GM12878 (cell line): Measurements from ENCODE around the gene SF3A1. TPM values are rescaled to one million over a fixed set of nuclear protein-coding genes. Genes with fewer than 3 reads are reported as not detected.

ENCODE experiments used
- ATAC-seq: fragments of 200-7000 bp; cut with Tn5 transposase; 3 replicates; pipeline ENCODE4 v1.9.1; 2020; ENCODE audit warnings: mild to moderate bottlenecking, moderate library complexity
- BruUV-seq: library from RNA; stranded (reverse); fragments of 400-500 nt; replicated peaks from 2 replicates; lab custom pipeline; 2021; lab: Mats Ljungman, UMichigan
- CTCF ChIA-PET: fragments of 300-600 bp; sonication (Branson Sonifier 250); formaldehyde crosslinking; extraction: SDS; loops from one replicate; lab custom pipeline; 2021; ENCODE audit warnings: inconsistent platforms; lab: Yijun Ruan, JAX
- POLR2A ChIA-PET: fragments of 350-600 bp; formaldehyde crosslinking; extraction: SDS; loops from one replicate; lab custom pipeline; 2021; ENCODE audit warnings: inconsistent platforms; lab: Charles Lee
- RAD21 ChIA-PET: fragments of 300-600 bp; sonication (Branson Sonifier 250); formaldehyde crosslinking; loops from one replicate; lab custom pipeline; 2023; ENCODE audit warnings: antibody characterized with exemption; ENCODE audit not compliant: unreplicated experiment; lab: Charles Lee
- SMC1A ChIA-PET: fragments of 300-600 bp; sonication (Branson Sonifier 250); formaldehyde crosslinking; loops from one replicate; lab custom pipeline; 2023; ENCODE audit not compliant: unreplicated experiment, uncharacterized antibody; lab: Charles Lee
- DNase-seq: peaks from one replicate; pipeline ENCODE4 v3.0.0-alpha.2; 2011; ENCODE audit warnings: low read depth, low spot score
- FAIRE-seq: peaks from 3 replicates; lab custom pipeline; 2011; peaks lifted over from hg19 to GRCh38; lab: Jason Lieb, UNC
- H2AFZ ChIP-seq: 2 replicates; pipeline ENCODE4 v1.6.0; 2011; ENCODE audit warnings: low read depth, low read length, control low read depth; ENCODE audit not compliant: control insufficient read depth
- H3K27ac ChIP-seq: 2 replicates; pipeline ENCODE4 v1.5.1; 2011; ENCODE audit warnings: control low read depth; ENCODE audit not compliant: control insufficient read depth, insufficient read depth
- H3K27me3 ChIP-seq, 2 experiments: replicated peaks in 1 of 2; 2 replicates each; pipeline versions ENCODE4 v1.6.0 to v1.6.1; 2011; ENCODE audit warnings: low read length in 1 of 2; ENCODE audit not compliant: control insufficient read depth in 2 of 2, insufficient read depth in 2 of 2
- H3K36me3 ChIP-seq, 2 experiments: 2 replicates each; pipeline ENCODE4 v1.5.1; 2011; ENCODE audit warnings: low read length in 1 of 2; ENCODE audit not compliant: control insufficient read depth in 2 of 2, insufficient read depth in 2 of 2
- H3K4me1 ChIP-seq: 2 replicates; pipeline ENCODE4 v1.6.1; 2011; ENCODE audit warnings: mild to moderate bottlenecking, low read length, moderate library complexity, mixed read lengths; ENCODE audit not compliant: control insufficient read depth, insufficient read depth
- H3K4me2 ChIP-seq: 2 replicates; pipeline ENCODE4 v1.6.0; 2011; ENCODE audit warnings: control low read depth; ENCODE audit not compliant: control insufficient read depth, insufficient read depth
- H3K4me3 ChIP-seq: fragments of 200-600 bp; sonication (generic); 2 replicates; pipeline ENCODE4 v1.5.1; 2016
- H3K79me2 ChIP-seq: 2 replicates; pipeline ENCODE4 v1.6.0; 2011; ENCODE audit warnings: low read length; ENCODE audit not compliant: control insufficient read depth, insufficient read depth
- H3K9ac ChIP-seq: 2 replicates; pipeline ENCODE4 v1.8.0; 2011; ENCODE audit warnings: low read length, control low read depth, mixed read lengths; ENCODE audit not compliant: control insufficient read depth, insufficient read depth
- H3K9me3 ChIP-seq: replicated peaks from 3 replicates; pipeline ENCODE4 v1.5.1; 2011; ENCODE audit warnings: mild to moderate bottlenecking, low read length; ENCODE audit not compliant: control insufficient read depth, insufficient read depth
- H4K20me1 ChIP-seq: 2 replicates; pipeline ENCODE4 v1.6.0; 2011; ENCODE audit not compliant: control insufficient read depth, insufficient read depth
- CHD4 ChIP-seq: fragments of 200-600 bp; sonication (generic); IDR thresholded peaks from 2 replicates; pipeline ENCODE4 v1.6.1; 2016; ENCODE audit warnings: mild to moderate bottlenecking
- ESRRA ChIP-seq: IDR thresholded peaks from 2 replicates; pipeline ENCODE4 v1.6.1; 2012; ENCODE audit warnings: mild to moderate bottlenecking, low read length, improper control_type of control experiment
- MEF2B ChIP-seq: fragments of 450-650 bp; IDR thresholded peaks from 2 replicates; pipeline ENCODE4 v1.6.1; 2018; ENCODE audit warnings: mild to moderate bottlenecking, moderate library complexity; ENCODE audit not compliant: partially characterized antibody, poor library complexity, severe bottlenecking
- POLR2AphosphoS5 ChIP-seq: IDR thresholded peaks from 2 replicates; pipeline ENCODE4 v1.6.1; 2011; ENCODE audit warnings: mild to moderate bottlenecking, low read length, inconsistent platforms
- TCF3 ChIP-seq: IDR thresholded peaks from 2 replicates; pipeline ENCODE4 v1.6.1; 2012; ENCODE audit warnings: low read depth, mild to moderate bottlenecking, low read length, borderline replicate concordance; ENCODE audit not compliant: insufficient read depth
- ZNF217 ChIP-seq: fragments of 450-650 bp; IDR thresholded peaks from 2 replicates; pipeline ENCODE4 v1.6.1; 2017; ENCODE audit warnings: antibody characterized with exemption, mild to moderate bottlenecking
- WGBS: methylation state at CpG from one replicate; pipeline ENCODE4 v1.1.6; 2016; ENCODE audit warnings: low lambda C conversion rate; ENCODE audit not compliant: insufficient replicate concordance, insufficient coverage; ENCODE audit errors: missing lambda C conversion rate; 5-methylcytosine and 5-hydroxymethylcytosine counted together
- in situ Hi-C: fragments of 300-500 bp; cut with MboI; formaldehyde crosslinking; loops from 9 replicates; pipeline ENCODE4 v1.14.3; 2018; ENCODE audit warnings: mixed read lengths
- intact Hi-C: fragments of 100-400 bp; cut with micrococcal nuclease; formaldehyde crosslinking; loops from one replicate; pipeline ENCODE4 v1.14.2; 2022; ENCODE audit not compliant: unreplicated experiment
- polyA plus RNA-seq, 11 experiments: library from polyadenylated mRNA; depleted of rRNA in 4 of 11; unstranded in 6 of 11; stranded (reverse) in 5 of 11; fragments of >200 nt; fragmentation: Nextera tagmentation in 4 of 11; fragmentation: Illumina TruSeq in 1 of 11; extraction: Ambion mirVana in 4 of 11; extraction: Trizol in 1 of 11; gene quantifications; 1 replicate in 1 of 11; 2 replicates in 10 of 11; pipeline versions ENCODE4 v1.2.1 to v1.2.3, GENCODE V29; 2011 to 2016; ENCODE audit warnings: inconsistent platforms in 2 of 11, missing spikeins in 2 of 11, low read depth in 1 of 11
- total RNA-seq, 4 experiments: library from RNA; depleted of rRNA in 3 of 4; stranded (reverse); fragments of >200 nt in 3 of 4; fragmentation: Illumina TruSeq in 1 of 4; extraction: Trizol in 1 of 4; gene quantifications; 2 replicates each; pipeline versions ENCODE4 v1.2.1 to v1.2.3, GENCODE V29; 2013 to 2021
- TF ChIP-seq, protein P1 (sequence below): IDR thresholded peaks from 2 replicates; pipeline ENCODE4 v1.6.1; 2011; ENCODE audit warnings: mild to moderate bottlenecking, low read depth, low read length, moderate library complexity; ENCODE audit not compliant: insufficient replicate concordance
- TF ChIP-seq, protein P2 (sequence below): fragments of 450-650 bp; IDR thresholded peaks from 2 replicates; pipeline ENCODE4 v1.6.1; 2017; ENCODE audit warnings: low read depth, mild to moderate bottlenecking, moderate library complexity
- TF ChIP-seq, protein P3 (sequence below): fragments of 450-650 bp; IDR thresholded peaks from 2 replicates; pipeline ENCODE4 v1.6.1; 2017; ENCODE audit warnings: mild to moderate bottlenecking, low read depth, inconsistent platforms; ENCODE audit not compliant: poor library complexity, severe bottlenecking

The SF3A1 gene
- total and polyA plus RNA-seq, 10 of the 15 experiments (the other 5 are each of a cell fraction or from before 2014, with no cell fraction given) = 10.4 to 239 (median 46.0) TPM

- Histone ChIP-seq H3K4me2 (no peak overlapping the region), H2AFZ (no peak overlapping the region), H3K27ac (no peak overlapping the region), H4K20me1 (no peaks in the 10 kb centered on the region), H3K9ac (no peak overlapping the region), H3K4me3 (no peak overlapping the region), H3K79me2 (no peaks in the 10 kb centered on the region), H3K9me3 (no peaks in the 10 kb centered on the region), H3K27me3 (no peaks in the 10 kb centered on the region), H3K4me1 (no peaks in the 10 kb centered on the region), H3K36me3 (peaks cover 36 to 57% of the 10 kb centered on the region in 2 experiments)
- CTCF ChIA-PET = interaction anchor here (1.0 to 11.2 kb wide), 2 partner anchors 41 to 43 kb away, joined by 3 to 125 read pairs; partner anchors contain the start of gene CASTOR1
- TF ChIP-seq ZNF217 (no peak), POLR2AphosphoS5 (0 out of 2 replicates have a peak, but pooled peaks have one; percentile 20)
- RAD21 ChIA-PET = no interaction called here
- in situ Hi-C loops = no loop called here
- POLR2A ChIA-PET = interaction anchor here (0.7 to 1.0 kb wide), 3 partner anchors 20 to 44 kb away, joined by 3 to 4 read pairs (median 3); no protein-coding TSS in a partner anchor
- no peak for FAIRE-seq
- intact Hi-C loops = no loop called here
- DNase-seq = no peak
- BruUV-seq = no TSS peak
- no peak for ATAC-seq
- SMC1A ChIA-PET = interaction anchor here (0.7 kb wide), 1 partner anchor 15 kb away, joined by 3 read pairs; no protein-coding TSS in a partner anchor
- 86% methylated on average over 5 of the region's 5 CpGs for WGBS
Observed at GRCh38 chr22:30332551-30332950, 24.1 kb downstream of the SF3A1 start.

GRCh38 chr22:30328466-30329049 is 28.1 kb downstream of the SF3A1 start:
- RAD21 ChIA-PET = interaction anchor here (0.9 to 7.7 kb wide), 3 partner anchors 39 to 97 kb away, joined by 3 to 118 read pairs (median 13); partner anchors contain the start of genes CASTOR1 and MTFP1
- Histone ChIP-seq H3K9me3 (no peaks in the 10 kb centered on the region), H4K20me1 (no peaks in the 10 kb centered on the region), H3K79me2 (peaks cover 28% of the 10 kb centered on the region), H3K27ac (no peak overlapping the region), H3K4me1 (peaks cover 16% of the 10 kb centered on the region), H3K9ac (no peak overlapping the region), H3K36me3 (peaks cover 8 to 23% of the 10 kb centered on the region in 2 experiments), H2AFZ (no peak overlapping the region), H3K27me3 (no peaks in the 10 kb centered on the region), H3K4me2 (no peak overlapping the region), H3K4me3 (no peak overlapping the region)
- SMC1A ChIA-PET = interaction anchor here (0.6 to 9.5 kb wide), 11 partner anchors 11 to 95 kb away, joined by 3 to 100 read pairs (median 5); partner anchors contain the start of genes CASTOR1, CCDC157, RNF215 and SF3A1
- BruUV-seq = no TSS peak
- FAIRE-seq (no peak), DNase-seq (no peak), ATAC-seq (no peak)
- in situ Hi-C loops = no loop called here
- 98% methylated on average over 3 of the region's 3 CpGs for WGBS
- POLR2A ChIA-PET = interaction anchor here (0.9 to 8.7 kb wide), 5 partner anchors 19 to 96 kb away, joined by 3 to 198 read pairs (median 27); partner anchors contain the start of genes CCDC157 and SF3A1
- CTCF ChIA-PET = interaction anchor here (0.6 to 11.2 kb wide), 4 partner anchors 18 to 225 kb away, joined by 3 to 125 read pairs (median 4); partner anchors contain the start of gene CASTOR1
- intact Hi-C loops = no loop called here
- TF ChIP-seq MEF2B (no peak), CHD4 (no peak), ESRRA (no peak), TCF3 (no peak)
- TF ChIP-seq, protein P1, sequence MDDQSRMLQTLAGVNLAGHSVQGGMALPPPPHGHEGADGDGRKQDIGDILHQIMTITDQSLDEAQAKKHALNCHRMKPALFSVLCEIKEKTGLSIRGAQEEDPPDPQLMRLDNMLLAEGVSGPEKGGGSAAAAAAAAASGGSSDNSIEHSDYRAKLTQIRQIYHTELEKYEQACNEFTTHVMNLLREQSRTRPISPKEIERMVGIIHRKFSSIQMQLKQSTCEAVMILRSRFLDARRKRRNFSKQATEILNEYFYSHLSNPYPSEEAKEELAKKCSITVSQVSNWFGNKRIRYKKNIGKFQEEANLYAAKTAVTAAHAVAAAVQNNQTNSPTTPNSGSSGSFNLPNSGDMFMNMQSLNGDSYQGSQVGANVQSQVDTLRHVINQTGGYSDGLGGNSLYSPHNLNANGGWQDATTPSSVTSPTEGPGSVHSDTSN = no peak
- TF ChIP-seq, protein P2, sequence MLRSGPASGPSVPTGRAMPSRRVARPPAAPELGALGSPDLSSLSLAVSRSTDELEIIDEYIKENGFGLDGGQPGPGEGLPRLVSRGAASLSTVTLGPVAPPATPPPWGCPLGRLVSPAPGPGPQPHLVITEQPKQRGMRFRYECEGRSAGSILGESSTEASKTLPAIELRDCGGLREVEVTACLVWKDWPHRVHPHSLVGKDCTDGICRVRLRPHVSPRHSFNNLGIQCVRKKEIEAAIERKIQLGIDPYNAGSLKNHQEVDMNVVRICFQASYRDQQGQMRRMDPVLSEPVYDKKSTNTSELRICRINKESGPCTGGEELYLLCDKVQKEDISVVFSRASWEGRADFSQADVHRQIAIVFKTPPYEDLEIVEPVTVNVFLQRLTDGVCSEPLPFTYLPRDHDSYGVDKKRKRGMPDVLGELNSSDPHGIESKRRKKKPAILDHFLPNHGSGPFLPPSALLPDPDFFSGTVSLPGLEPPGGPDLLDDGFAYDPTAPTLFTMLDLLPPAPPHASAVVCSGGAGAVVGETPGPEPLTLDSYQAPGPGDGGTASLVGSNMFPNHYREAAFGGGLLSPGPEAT = no peak
- TF ChIP-seq, protein P3, sequence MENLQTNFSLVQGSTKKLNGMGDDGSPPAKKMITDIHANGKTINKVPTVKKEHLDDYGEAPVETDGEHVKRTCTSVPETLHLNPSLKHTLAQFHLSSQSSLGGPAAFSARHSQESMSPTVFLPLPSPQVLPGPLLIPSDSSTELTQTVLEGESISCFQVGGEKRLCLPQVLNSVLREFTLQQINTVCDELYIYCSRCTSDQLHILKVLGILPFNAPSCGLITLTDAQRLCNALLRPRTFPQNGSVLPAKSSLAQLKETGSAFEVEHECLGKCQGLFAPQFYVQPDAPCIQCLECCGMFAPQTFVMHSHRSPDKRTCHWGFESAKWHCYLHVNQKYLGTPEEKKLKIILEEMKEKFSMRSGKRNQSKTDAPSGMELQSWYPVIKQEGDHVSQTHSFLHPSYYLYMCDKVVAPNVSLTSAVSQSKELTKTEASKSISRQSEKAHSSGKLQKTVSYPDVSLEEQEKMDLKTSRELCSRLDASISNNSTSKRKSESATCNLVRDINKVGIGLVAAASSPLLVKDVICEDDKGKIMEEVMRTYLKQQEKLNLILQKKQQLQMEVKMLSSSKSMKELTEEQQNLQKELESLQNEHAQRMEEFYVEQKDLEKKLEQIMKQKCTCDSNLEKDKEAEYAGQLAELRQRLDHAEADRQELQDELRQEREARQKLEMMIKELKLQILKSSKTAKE = no peak
